Activated CD8-positive, alpha-beta memory T cell treated with anti-CD3 and anti-CD28 coated beads, Interleukin-2, amount 50 U/mL, for 1 hour (primary cell): ENCODE data around the gene FLT1.

ENCODE experiments used
- DNase-seq: peaks from one replicate; pipeline ENCODE4 v3.0.0-alpha.2; 2020; ENCODE audit errors: extremely low read depth

Gene FLT1

GRCh38 chr13:28426381-28426780 lies 68.5 kb downstream of the FLT1 start:
- DNase-seq, result no peak

GRCh38 chr13:28425793-28426192 lies 69.1 kb downstream of the FLT1 start:
- no peak for DNase-seq

GRCh38 chr13:28424541-28424940 lies 70.4 kb downstream of the FLT1 start:
- DNase-seq, result no peak

- no peak for DNase-seq
Measured at GRCh38 chr13:28423010-28423409, 71.9 kb downstream of the FLT1 start.

DNA sequence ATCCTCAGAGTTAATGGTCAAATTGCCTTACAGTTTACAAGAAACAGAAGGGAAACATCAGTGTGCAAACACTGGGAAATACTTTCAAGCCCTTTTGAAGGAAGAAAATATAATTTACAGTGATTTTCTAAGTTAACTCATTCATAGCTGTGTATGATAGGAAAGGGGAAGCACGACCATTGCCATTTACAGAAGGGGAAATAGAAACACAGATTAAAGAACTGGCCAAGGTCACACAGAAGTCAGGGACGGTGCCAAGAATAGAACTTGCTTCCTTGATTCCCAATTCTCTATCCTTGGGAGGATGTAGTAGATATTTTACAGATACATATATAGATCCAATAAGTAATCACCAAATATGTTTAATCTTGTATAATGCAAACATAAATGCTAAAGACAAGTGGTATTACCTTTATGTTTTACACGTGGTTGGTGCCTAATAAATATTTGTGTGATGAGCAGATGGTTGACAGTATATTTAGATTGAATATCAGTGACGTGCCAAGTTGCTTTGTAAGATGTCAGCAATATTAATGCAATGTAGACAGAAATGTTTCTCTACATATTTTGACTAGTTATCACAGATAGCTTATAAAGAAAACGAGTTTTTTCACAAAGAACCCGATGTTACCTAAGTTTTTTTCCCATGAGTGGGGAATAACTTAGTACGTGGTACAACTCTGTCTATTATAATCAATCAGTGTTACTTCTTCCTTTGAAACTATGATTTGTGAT lies 73.1 kb downstream of the FLT1 start:
- DNase-seq, result no peak

GRCh38 chr13:28420704-28421103 lies 74.2 kb downstream of the FLT1 start:
- DNase-seq, result no peak

- DNase-seq, result no peak
Measured at GRCh38 chr13:28415994-28416421, 78.9 kb downstream of the FLT1 start.

- DNase-seq, result no peak
Measured at GRCh38 chr13:28413999-28414398, 80.9 kb downstream of the FLT1 start.

DNA sequence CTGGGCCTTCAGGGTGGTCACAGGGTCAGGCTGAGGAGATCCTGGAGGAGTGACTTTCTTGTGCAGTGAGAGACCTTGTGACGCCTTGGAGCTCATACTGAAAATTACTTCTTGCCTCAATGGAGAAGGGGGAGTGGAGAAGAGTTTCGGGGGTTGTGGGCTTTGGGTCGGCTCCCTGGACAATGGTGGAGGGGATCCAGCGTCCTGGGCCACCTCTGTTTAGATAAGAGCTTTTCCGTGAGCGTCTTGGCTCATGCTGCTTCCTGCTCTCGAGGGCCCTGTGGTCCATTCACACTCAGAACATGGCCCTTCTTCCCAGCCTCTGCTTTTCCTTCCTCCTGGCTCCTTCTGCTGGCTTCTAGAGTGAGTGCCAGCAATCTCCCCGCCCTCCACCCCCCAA lies 81.9 kb downstream of the FLT1 start:
- DNase-seq, result no peak

GRCh38 chr13:28411831-28412353 lies 83.0 kb downstream of the FLT1 start:
- no peak for DNase-seq

DNA sequence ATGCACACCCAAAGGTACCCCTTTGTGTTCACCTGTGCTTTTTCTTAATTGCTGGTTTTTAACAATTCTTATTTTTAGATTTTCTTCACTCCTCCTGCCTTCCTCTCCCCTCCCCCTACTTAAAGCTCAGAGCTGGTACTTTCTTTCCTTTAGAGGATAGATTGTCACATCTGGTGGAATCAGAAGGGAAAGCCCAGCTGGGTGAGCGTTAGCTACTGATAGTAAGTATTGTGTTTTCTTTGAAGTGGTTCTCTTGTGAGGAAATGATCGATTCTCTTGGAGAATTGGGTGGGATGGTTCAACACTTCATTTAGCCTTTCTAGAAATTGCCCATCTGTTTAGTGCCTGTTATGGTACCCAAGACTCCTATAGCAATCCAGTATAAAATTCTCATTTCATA lies 84.8 kb downstream of the FLT1 start:
- DNase-seq, result no peak

GRCh38 chr13:28409648-28410047 lies 85.3 kb downstream of the FLT1 start:
- no peak for DNase-seq

DNA sequence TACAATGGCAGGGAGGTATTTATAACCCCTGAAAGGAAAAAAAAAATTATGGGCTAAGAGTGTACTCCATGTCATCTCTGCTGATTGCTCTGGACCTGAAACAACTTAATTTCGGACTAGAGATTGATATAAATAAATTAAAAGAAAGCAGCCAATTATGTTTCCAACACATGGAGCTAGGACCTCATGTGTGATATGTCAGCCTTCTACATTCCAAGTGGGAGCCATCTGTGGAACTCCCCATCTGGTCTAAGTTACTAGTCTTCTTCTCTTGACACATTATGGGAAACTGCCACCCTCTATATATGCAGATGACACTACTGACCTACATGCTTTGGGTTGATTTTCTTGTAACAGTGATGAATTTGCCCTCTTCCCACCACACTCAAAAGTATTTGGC lies 86.1 kb downstream of the FLT1 start:
- DNase-seq, result no peak

GRCh38 chr13:28408235-28408848 lies 86.6 kb downstream of the FLT1 start:
- DNase-seq, result no peak

DNA sequence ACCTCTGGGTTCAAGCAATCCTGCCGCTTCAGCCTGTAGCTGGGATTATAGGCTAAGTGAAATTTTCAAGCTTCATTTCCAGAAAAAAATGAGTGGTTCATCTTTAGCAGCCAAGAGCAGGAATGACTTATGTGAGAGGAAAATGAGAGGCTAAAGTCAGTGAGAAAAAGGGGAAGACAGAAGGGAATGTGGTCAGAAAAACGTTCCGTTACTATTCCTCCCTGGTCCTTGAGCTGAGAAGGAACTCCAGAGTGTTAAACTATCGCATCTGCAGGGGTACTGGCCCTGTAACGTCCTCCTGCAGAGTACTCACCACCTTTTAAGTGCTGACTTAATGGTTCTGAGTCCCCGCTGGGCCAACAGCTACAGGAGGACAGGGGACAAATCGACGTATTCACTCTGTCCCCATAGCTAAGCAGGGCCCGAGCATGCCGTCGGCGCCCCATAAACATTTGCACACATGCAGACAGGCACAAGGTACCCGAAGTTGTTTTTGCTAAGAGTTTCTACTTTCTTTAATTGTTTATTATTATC lies 88.1 kb downstream of the FLT1 start:
- no peak for DNase-seq

DNA sequence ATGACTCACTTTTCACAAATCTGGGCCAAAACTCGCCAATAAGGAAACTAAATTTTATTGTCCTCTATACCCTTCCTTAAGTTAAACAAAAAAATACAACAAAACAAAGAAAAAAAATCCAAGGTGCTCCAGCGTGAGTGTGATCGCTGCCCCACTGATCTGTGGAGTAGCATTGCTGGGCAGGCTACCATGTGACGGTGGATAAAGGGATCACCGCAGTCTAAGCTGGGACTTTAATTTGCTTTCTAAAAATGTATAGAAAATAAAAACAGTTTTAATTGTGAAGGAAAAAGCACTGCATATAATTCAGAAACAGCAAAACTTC lies 92.9 kb downstream of the FLT1 start:
- DNase-seq, result no peak

GRCh38 chr13:28401303-28402056 lies 93.4 kb downstream of the FLT1 start:
- DNase-seq, result no peak

- DNase-seq, result no peak
Measured at GRCh38 chr13:28396053-28396452, 98.9 kb downstream of the FLT1 start.

GRCh38 chr13:28394422-28394821 lies 100.5 kb downstream of the FLT1 start:
- DNase-seq, result no peak

GRCh38 chr13:28392896-28393505 lies 101.9 kb downstream of the FLT1 start:
- no peak for DNase-seq

GRCh38 chr13:28392428-28392827 lies 102.5 kb downstream of the FLT1 start:
- DNase-seq, result no peak
